Effector memory CD4-positive, alpha-beta T cell (primary cell): ENCODE data around the gene GALNT15.

ENCODE experiments used
- DNase-seq, 3 donors: peaks; one replicate each; pipeline ENCODE4 v3.0.0-alpha.2; 2020
- H3K27ac ChIP-seq: 2 replicates; pipeline ENCODE4 v1.7.0; 2013; ENCODE audit warnings: mild to moderate bottlenecking, low read length, moderate library complexity; ENCODE audit not compliant: insufficient read depth, poor library complexity, severe bottlenecking
- H3K27me3 ChIP-seq: replicated peaks from 2 replicates; pipeline ENCODE4 v1.7.0; 2013; ENCODE audit warnings: mild to moderate bottlenecking, low read length; ENCODE audit not compliant: insufficient read depth, control insufficient read depth, poor library complexity, severe bottlenecking
- H3K36me3 ChIP-seq: 2 replicates; pipeline ENCODE4 v1.7.0; 2013; ENCODE audit warnings: mild to moderate bottlenecking, low read length, moderate library complexity; ENCODE audit not compliant: control insufficient read depth, insufficient read depth
- H3K4me1 ChIP-seq: 2 replicates; pipeline ENCODE4 v1.7.0; 2013; ENCODE audit warnings: low read length, mild to moderate bottlenecking; ENCODE audit not compliant: control insufficient read depth, insufficient read depth, poor library complexity, severe bottlenecking
- H3K4me3 ChIP-seq: 2 replicates; pipeline ENCODE4 v1.7.0; 2013; ENCODE audit warnings: low read length, low read depth, mild to moderate bottlenecking; ENCODE audit not compliant: insufficient read depth, poor library complexity, severe bottlenecking
- H3K9me3 ChIP-seq: 2 replicates; pipeline ENCODE4 v1.7.0; 2013; ENCODE audit warnings: mild to moderate bottlenecking, low read length, moderate library complexity; ENCODE audit not compliant: control insufficient read depth

GALNT15 gene

GRCh38 chr3:16257309-16257708 lies 82.8 kb downstream of the GALNT15 start:
- Histone ChIP-seq H3K4me3 (no peak overlapping the region), H3K27me3 (no peaks in the 10 kb centered on the region), H3K27ac (no peak overlapping the region), H3K36me3 (peaks cover 12% of the 10 kb centered on the region), H3K9me3 (no peaks in the 10 kb centered on the region), H3K4me1 (no peaks in the 10 kb centered on the region)
- no peak for DNase-seq

- Histone ChIP-seq H3K27me3 (no peaks in the 10 kb centered on the region), H3K27ac (no peak overlapping the region), H3K9me3 (no peaks in the 10 kb centered on the region), H3K4me1 (no peaks in the 10 kb centered on the region), H3K36me3 (peaks cover 12% of the 10 kb centered on the region), H3K4me3 (no peak overlapping the region)
- DNase-seq = no peak
Measured at GRCh38 chr3:16258177-16258576, 83.7 kb downstream of the GALNT15 start.

GRCh38 chr3:16258866-16259265 lies 84.4 kb downstream of the GALNT15 start:
- H3K27ac ChIP-seq = no peak overlapping the region

GRCh38 chr3:16260046-16260445 lies 85.6 kb downstream of the GALNT15 start:
- no peak for DNase-seq
- Histone ChIP-seq H3K4me3 (no peak overlapping the region), H3K4me1 (no peaks in the 10 kb centered on the region), H3K27me3 (no peaks in the 10 kb centered on the region), H3K36me3 (peaks cover 12% of the 10 kb centered on the region), H3K9me3 (no peaks in the 10 kb centered on the region), H3K27ac (no peak overlapping the region)

More at GRCh38 chr3:16258866-16259265, 84.4 kb downstream of the GALNT15 start:
- Histone ChIP-seq H3K4me3 (no peak overlapping the region), H3K9me3 (no peaks in the 10 kb centered on the region), H3K4me1 (no peaks in the 10 kb centered on the region), H3K36me3 (peaks cover 12% of the 10 kb centered on the region), H3K27me3 (no peaks in the 10 kb centered on the region)
- DNase-seq = no peak

GRCh38 chr3:16262174-16262573 lies 87.7 kb downstream of the GALNT15 start:
- no peak for DNase-seq
- no peaks in the 10 kb centered on the region for H3K9me3 ChIP-seq
- H3K4me3 ChIP-seq = no peak overlapping the region
- H3K27ac ChIP-seq = no peak overlapping the region
- no peaks in the 10 kb centered on the region for H3K27me3 ChIP-seq
- peaks cover 12% of the 10 kb centered on the region for H3K36me3 ChIP-seq
- peaks cover 4% of the 10 kb centered on the region for H3K4me1 ChIP-seq

- Histone ChIP-seq H3K27me3 (no peaks in the 10 kb centered on the region), H3K36me3 (peaks cover 12% of the 10 kb centered on the region), H3K4me3 (peak overlapping the region; percentile 64), H3K9me3 (no peaks in the 10 kb centered on the region), H3K4me1 (peaks cover 4% of the 10 kb centered on the region), H3K27ac (peak overlapping the region; percentile 87)
- peak in 1 of 3 donors; percentile 8 for DNase-seq
Measured at GRCh38 chr3:16264174-16264707, 89.8 kb downstream of the GALNT15 start.

GRCh38 chr3:16264708-16265454 lies 90.4 kb downstream of the GALNT15 start, which contains the start of the genes DPH3 and OXNAD1:
DPH3 (minus strand) TSS chr3:16264943; CDS start chr3:16264876, 67 bp downstream.
OXNAD1 (plus strand) TSS chr3:16265212; CDS start chr3:16270953, 5,741 bp downstream.
- Histone ChIP-seq H3K4me3 (peak within 1 kb of the TSS; percentile 64), H3K27ac (peak within 1 kb of the TSS; percentile 87), H3K9me3 (no peaks in the 10 kb centered on the region), H3K36me3 (peaks cover 11% of the 10 kb centered on the region), H3K27me3 (no peaks in the 10 kb centered on the region), H3K4me1 (peaks cover 4% of the 10 kb centered on the region)
- DNase-seq = peak; percentile 98 to 99 (median 98)

- Histone ChIP-seq H3K36me3 (peaks cover 7% of the 10 kb centered on the region), H3K4me1 (peaks cover 4% of the 10 kb centered on the region), H3K9me3 (no peaks in the 10 kb centered on the region), H3K27me3 (no peaks in the 10 kb centered on the region), H3K27ac (peak overlapping the region; percentile 87), H3K4me3 (peak overlapping the region; percentile 64)
- DNase-seq = no peak
Measured at GRCh38 chr3:16265455-16265786, 90.9 kb downstream of the GALNT15 start.

- H3K36me3 ChIP-seq = peaks cover 14% of the 10 kb centered on the region
- no peak for DNase-seq
- H3K4me1 ChIP-seq = peaks cover 4% of the 10 kb centered on the region
- H3K9me3 ChIP-seq = no peaks in the 10 kb centered on the region
- H3K4me3 ChIP-seq = no peak overlapping the region
- no peak overlapping the region for H3K27ac ChIP-seq
- H3K27me3 ChIP-seq = no peaks in the 10 kb centered on the region
Measured at GRCh38 chr3:16266714-16267113, 92.2 kb downstream of the GALNT15 start.

GRCh38 chr3:16270855-16271254 lies 96.4 kb downstream of the GALNT15 start:
- Histone ChIP-seq H3K36me3 (peaks cover 17% of the 10 kb centered on the region), H3K4me1 (peaks cover 1% of the 10 kb centered on the region), H3K27me3 (no peaks in the 10 kb centered on the region), H3K9me3 (no peaks in the 10 kb centered on the region), H3K27ac (no peak overlapping the region), H3K4me3 (no peak overlapping the region)
- DNase-seq = no peak
